GM18861 (cell line): ENCODE measurements around the gene DDX10.
A peak's percentile ranks its signal among the peaks of the same experiment; 100 is the strongest.
"Not testable (repeated sequence)": the region's sequence is repeated elsewhere in the genome, so short reads cannot be mapped to it uniquely, and the experiment has no call there.

Source experiments
- ATAC-seq: cut with Tn5 transposase; IDR thresholded peaks from one replicate; pipeline ENCODE4 v1.9.1; 2021; ENCODE audit not compliant: unreplicated experiment

Gene DDX10

DNA sequence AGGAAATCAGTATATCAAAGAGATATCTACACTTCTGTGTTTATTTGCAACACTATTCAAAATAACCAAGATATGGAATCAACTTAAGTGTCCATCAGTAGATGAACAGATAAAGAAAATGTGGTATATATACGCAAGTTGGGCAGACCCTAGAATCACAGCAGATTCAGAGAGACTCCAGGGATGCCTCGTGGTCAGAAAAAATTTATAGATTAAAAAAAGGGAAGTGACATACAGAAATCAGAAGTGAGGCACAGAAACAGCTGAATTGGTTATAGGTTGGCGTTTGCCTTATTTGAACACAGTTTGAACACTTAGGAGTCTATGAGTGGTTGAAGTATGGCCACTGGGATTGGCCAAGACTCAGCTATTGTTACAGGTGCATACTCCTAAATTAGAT lies 10.8 kb upstream of the DDX10 start:
- not testable (repeated sequence) for ATAC-seq

DNA sequence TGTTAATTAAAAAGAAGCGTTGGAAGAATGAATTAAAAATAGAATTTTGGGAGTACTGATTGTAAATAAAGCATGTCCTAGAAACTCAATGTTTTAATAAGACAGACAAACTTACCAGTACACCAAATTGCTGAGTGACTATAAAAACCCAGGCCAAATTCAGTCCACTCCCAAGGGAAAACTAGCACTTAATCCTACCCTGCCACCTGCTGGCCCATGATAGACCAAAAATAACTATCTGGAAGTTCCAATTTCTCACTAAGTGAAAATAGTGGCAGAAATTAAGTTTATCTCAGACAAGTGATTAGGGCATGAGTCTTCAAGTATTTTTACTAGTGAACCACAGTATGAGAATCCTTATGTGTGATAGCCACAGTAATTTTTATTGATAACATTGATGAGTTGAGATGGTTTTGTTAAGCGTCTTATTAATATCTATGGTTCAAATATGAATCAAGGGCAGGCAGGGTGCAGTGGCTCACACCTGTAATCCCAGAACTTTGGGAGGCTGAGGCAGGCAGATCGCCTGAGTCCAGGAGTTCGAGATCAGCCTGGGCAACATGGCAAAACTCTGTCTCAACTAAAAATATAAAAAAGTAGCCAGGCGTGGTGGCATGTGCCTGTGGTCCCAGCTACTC lies 9.8 kb upstream of the DDX10 start:
- peak; percentile 51 for ATAC-seq

DNA sequence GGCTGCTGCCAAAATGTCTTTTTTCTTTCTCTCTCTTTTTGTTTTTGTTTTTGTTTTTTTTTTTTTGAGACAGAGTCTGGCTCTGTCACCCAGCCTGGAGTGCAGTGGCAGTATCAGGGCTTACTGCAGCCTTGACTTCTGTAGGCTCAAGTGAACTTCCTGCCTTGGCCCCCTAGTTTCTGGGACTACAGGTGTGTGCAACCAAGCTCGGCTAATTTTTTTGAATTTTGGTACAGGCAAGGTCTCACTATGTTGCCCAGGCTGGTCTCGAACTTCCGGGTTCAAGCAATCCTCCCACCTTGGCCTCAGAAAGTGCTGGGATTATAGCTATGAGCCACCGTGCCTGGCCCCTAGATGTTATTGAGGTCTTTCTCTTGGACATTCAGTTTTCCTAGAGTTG lies 2.2 kb upstream of the DDX10 start:
- ATAC-seq, result peak; percentile 29

DNA sequence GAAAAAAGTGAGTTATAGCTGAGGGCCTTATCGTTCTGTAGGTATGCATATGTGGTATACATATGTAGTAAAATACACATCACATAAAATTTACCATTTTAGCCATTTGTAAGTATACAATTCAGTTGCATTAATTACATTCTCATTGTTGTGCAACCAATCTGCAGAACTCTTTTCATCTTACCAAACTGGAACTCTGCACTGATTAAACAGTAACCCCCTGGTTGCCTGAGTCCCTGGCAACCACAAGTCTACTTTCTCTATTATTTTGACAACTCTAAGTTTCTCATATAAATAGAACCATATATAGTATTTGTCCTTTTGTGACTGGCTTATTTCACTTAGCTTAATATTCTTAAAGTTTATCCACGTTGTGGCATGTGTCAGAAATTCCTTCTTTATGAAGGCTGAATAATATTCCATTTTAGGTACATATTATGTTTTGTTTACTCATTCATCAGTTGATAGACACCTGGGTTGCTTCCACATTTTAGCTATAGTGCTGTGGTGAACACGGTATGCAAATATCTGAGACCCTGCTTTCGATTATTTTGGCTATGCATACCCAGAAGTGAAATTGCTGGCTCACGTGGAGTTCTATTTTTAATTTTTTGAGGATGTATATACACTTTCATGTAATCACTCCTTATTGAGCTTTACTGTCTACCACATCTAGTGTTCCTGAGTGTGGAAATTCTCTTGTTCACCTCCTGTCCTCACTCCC lies 1.6 kb upstream of the DDX10 start:
- ATAC-seq, result peak; percentile 66

DNA sequence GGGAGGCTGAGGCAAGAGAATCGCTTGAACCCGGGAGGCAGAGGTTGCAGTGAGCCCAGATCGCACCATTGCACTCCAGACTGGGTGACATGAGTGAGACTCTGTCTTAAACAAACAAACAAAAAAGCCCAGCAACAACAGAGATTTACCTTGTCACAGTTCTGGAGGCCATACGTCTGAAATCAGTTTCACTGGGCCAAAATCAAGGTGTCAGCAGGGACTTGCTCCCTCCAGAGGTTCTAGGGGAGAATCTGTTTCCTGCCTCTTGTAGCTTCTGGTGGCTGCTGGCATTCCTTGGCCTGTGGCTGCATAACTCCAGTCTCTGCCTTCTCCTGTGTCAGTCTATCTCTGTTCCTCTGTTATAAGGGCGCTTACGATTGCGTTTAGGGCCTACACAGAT lies 1.5 kb downstream of the DDX10 start:
- ATAC-seq, result no peak

DNA sequence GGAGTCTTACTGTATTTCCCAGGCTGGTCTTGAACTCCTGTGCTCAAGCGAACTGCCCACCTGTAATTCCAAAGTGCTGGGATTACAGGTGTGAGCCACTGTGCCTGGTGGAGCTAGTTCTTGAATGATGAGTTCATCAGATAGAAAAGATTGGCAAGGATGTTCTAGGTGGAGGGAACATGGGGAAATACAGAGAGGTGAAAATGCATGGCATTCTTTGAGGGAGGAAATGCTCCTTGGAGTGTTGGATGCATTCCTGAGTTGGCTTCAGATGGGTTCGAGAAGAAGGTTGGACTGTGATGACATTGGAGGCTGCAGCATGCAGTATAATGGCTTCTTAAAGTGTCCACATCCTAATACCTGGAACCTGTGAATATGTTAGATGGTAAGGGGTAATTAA lies 4.4 kb downstream of the DDX10 start:
- no peak for ATAC-seq

DNA sequence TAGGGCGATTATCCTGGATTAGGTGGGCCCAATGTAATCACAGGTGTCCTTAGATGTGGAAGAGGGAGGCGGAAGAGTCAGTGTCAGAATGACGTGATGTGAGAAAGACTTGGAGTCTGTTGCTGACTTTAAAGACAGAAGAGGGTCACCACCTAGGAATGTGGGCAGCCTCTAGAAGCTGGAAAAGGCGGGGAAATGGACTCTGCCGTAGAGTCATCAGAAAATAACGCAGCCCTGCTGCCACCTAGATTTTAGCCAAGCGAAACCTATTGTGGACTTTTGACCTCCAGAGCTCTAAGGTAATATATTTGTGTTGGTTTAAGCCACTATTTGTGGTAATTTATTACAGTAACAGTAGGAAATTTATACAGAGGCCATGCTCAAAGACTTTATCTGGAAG lies 4.8 kb downstream of the DDX10 start:
- no peak for ATAC-seq

DNA sequence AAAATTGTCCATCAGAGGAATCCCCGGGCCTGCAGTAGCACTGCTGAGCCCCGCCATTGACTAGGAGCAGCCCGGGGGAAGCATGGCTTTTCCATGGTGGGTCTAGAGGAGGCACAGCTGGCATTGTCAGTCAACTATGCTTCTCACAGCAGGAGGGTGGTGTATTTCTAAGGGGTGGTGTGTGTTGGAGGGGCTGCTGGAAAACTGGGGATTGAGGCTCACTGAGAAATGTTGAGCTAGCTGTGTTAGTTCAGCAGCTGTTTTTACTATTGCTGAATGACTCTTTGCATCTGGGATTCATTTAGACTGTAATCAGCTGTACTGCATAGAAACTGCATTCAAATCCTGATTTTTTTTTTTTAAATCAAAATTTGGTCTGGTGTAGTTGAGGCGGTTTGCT lies 5.6 kb downstream of the DDX10 start:
- ATAC-seq, result no peak

DNA sequence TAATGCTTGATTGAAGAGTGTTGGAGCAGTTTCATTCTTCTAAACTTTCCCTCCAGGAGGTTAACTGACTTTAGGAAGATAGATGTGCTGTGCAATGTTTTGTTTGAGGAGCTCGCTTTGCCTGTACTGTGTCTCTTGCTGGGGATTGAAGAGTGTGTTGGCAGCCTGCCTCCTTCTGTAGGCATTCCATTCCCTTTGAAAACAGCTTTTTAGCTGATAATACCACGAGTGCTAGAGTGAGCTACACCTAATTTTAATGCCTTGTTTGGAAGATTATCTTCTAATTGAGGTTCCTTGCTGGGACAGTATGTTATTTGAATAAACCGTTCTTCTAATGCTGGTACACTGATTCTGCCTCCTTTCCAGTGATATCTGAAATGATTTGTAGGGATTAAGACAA lies 7.2 kb downstream of the DDX10 start:
- ATAC-seq, result no peak

DNA sequence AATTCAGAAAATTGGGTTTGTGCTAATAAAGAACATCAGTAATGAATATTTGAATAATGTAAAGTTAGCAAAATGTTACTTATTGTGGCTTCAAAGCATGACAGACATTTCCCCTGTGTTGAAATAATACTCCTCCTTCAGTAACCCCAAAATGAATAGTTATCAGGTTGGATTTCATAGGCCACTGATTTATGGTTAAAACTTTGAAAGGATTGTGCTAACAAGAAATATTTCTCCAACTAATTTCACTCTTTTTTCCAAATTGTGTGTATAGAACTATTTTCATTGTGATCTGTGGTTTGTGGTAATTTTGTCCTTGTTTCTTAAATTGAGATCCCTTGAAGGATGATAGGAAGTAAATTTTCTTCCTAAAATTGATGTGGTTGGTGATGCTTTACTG lies 7.9 kb downstream of the DDX10 start:
- ATAC-seq, result no peak

DNA sequence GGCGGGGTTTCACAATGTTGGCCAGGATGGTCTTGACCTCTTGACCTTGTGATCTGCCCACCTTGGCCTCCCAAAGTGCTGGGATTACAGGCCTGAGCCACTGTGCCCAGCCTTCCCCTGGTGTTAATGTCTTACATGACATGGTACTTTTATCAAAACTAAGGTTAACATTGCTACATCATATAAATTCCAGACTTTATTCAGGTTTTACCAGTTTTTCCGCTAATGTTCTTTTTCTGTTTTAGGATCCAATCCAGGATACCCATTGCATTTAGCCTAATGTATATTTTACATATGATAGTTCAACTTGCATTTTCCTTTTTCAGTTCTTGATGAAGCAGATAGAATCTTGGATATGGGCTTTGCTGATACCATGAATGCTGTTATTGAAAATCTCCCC lies 14.2 kb downstream of the DDX10 start:
- ATAC-seq, result no peak

DNA sequence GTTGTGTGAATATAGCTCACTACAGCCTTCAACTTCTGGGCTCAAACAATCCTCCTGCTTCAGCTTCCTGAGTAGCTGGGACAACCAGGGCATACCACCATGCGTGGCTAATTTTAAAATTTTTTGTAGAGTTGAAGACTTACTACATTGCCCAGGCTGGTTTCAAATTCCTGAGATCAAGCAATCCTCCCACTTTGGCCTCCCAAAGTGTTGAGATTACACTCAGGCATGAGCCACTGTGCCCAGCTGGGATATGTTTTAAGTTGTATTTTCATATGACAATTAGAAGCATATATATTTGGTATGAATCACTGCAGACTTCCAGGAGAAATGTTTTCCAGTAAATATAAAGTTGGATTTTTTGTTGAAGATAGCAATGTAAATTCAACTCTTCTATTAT lies 15.4 kb downstream of the DDX10 start:
- no peak for ATAC-seq

DNA sequence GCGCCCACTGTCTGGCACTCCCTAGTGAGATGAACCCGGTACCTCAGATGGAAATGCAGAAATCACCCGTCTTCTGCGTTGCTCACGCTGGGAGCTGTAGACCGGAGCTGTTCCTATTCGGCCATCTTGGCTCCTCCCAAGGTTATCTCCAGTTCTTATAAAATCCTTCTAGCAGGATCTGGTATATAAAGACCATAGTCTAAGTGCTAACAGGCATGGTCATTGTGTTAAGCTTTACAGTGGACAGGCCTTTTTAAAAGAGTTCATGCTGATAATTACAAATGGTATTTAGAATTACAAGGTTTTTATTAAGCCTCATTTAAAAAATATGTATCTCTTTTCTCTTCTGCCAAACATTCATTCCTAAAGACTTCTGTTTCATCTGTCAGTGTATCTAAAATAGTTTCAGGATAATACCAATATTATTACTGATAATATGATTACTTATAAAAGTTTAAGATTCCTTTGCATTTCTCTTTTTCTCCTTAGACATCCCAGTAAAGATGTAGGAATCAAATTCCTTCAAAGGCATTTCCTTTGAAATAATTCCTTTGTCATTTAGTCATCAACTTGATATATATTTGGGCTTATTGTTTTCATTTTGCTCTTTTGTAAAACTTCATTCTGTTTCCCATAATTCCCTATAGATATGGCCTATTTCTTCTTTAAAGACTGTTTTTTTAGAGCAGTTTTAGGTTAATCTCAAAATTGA lies 20.7 kb downstream of the DDX10 start:
- no peak for ATAC-seq

DNA sequence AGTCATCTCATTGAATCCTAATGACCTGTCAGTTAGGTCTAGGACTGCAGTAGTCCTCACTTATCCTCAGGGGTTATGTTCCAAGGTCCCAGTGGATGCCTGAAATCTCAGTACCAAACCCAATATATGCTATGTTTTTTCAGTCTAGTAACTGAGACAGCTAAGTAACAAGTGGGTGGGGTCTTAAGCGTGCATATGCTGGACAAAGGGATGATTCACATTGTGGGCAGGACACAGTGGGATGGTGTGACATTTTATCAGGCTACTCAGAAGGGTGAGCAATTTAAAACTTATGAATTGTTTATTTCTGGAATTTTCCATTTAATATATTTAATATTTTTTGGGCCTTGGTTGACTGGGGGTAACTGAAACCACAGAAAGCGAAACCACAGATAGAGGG lies 29.0 kb downstream of the DDX10 start:
- ATAC-seq, result no peak

DNA sequence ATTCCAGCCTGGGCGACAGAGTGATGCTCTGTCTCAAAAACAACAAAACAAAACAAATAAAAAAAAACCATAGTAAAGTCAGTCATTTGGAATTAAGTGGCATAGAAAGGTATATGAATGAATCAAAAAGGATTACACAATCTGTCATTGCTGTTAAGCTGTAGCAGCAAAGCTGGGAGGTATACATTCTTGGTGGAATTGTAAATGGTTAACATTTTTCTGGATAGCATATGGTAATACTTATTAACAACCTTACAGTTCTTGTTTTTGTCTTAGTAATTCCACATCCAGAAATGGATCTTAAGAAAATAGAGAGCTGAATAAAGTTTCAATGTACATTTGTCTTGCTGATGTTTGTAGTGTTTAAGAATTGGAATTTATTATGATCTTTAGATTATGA lies 30.0 kb downstream of the DDX10 start:
- ATAC-seq, result no peak

DNA sequence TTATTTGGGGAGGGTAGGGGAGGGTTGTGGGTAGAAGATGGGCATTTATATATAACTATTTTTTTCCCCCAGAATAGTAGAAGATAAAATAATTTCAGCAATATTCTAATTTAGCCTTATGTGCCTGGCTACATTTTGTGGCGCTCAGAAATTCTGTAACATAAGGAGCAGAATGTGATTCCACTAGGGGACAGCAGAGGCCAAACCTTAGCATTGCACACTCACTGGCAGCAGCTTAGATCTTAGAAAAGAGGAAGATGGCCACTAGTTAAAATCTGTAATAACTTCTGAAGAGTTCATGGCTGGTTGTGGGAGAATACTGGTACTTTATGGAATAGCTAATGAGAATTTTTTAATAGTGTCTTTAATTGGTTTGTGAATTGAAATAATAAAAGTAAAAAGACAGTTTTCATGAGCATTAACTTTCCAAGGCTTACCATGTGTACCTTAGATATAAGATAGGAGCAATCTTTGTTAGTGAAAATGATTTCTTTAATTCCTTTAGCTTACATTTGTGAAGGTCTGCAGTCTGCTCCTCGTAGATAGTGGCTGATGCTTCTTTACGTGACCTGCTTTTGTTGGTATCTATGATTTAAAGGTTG lies 33.1 kb downstream of the DDX10 start:
- ATAC-seq, result peak; percentile 74

DNA sequence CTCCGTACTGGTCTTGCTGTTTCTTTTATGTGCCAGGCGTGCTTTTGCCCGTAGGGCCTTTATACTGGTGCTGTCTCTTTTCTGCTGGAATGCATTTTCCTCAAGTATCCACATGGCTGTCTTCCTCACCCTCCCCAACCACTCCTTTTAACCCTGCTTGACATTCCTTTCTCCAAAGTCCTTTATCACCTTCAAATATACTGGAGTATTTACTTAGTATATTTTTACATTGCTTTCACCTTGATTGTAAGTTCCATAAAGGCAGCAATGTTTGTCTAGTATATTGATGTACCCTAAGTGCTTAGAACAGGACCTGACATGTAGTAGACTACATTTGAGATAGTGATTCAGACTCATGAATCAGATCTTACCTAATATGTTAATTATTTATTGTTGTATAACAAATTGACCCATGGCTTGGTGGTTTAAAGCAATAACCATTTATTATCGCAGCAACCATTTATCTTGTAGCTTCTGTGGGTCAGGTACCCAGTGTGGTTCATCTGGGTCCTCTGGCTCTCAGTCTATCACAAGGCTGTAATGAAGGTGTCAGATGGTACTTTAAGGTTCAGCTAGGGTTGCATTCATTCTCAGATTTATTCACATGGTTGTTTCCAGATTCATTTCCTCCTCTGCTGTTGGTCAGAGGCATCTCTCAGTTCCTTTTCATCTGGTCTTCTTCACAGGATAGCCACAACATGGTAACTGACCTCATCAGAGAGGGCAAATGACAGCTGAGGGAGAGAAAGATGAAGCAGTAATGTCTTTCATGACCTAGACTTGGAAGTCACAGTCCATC lies 34.2 kb downstream of the DDX10 start:
- peak; percentile 76 for ATAC-seq

DNA sequence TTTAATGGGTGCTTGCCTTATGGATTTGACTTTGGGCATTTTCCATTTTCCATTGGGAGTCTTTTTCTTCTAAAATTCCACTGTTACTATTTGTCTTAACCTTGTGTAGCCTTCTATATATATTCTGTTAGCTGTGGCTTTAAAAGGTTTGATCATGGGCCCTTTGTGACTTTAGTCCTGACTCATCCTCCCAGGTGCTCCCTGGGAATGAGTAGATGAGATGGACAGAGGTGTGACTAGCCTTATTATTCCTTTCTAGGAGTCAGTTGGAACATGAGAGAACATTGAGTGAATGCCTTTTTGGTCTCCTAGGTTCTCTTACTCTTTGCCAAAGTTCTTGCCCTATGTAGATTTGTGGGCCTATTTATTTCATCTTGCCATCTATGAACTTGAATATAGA lies 39.0 kb downstream of the DDX10 start:
- ATAC-seq, result no peak

DNA sequence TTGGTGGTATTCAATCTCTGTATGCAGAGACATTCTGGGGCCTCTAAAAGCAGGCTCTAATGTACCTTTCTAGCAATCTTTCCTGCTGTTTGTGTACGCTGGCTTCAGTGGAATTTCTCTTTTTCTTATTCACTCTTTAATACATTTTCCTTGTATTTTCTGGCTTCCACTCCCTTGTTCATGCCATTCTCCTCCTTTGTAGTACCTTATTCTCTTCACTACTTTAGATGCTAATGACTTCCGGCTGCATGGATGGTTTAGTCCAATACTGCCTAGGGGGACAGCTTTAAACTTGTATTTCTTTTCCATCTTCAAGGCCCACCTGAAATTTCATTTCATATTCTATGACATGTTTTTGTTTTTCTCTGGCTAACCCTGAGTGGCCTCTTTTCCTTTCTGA lies 40.2 kb downstream of the DDX10 start:
- no peak for ATAC-seq

DNA sequence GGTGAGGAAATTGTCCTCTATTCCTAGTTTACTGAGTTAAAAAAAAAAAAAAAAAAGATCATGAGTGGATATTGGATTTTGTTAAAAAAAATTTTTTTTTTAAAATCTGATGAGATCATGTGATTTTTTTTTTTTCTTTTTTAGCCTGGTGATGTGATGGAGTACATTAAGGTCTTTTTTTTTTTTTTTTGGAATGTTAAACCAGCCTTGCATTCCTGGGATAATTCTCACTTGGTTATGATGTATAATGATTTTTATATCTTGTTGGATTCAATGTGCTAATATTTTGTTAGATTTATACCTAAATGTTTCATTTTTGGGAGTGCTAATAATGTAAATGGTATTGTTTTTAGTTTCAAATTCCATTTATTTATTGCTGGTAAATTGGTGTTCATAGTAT lies 43.3 kb downstream of the DDX10 start:
- no peak for ATAC-seq

DNA sequence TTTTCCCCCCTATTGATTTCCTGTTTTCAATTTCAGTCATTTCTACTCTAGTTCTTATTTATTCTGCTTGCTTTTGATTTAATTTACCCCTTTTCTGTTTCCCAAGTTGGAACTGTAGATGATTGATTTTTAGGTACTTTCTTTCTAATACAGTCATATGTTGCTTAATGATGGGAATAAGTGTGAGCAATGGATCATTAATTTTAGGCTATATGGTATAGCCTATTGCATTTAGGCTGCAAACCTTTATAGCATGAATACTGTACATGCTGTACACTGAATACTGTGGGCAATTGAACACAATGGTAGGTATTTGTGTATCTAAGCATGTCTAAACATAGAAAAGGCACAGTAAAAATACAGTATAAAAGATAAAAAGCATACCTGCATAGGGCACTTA lies 44.9 kb downstream of the DDX10 start:
- no peak for ATAC-seq
